Stomach (tissue), 9 donors: ENCODE data around the gene ZNF605. TPM values are rescaled to one million over a fixed set of nuclear protein-coding genes. Genes with fewer than 3 reads are reported as not detected.

Experiments used
- DNase-seq, 2 donors: peaks; one replicate each; pipeline versions ENCODE4 v3.0.0 to v3.0.0-alpha.2; 2013 to 2019
- H3K27ac ChIP-seq, 5 donors: fragments of 200-600 bp in 4 of 5; sonication (generic) in 4 of 5; one replicate each; pipeline ENCODE4 v1.5.1; 2013 to 2019; ENCODE audit warnings: mild to moderate bottlenecking in 1 of 5, moderate library complexity in 1 of 5
- H3K27me3 ChIP-seq, 3 donors: fragments of 200-600 bp; sonication (generic); one replicate each; pipeline ENCODE4 v1.5.1; 2017 to 2019; ENCODE audit warnings: mixed run types in 1 of 3
- H3K36me3 ChIP-seq, 4 donors: fragments of 200-600 bp; sonication (generic); 1 replicate in 3 of 4; 2 replicates in 1 of 4; pipeline ENCODE4 v1.5.1; 2016 to 2019
- H3K4me1 ChIP-seq, 4 donors: fragments of 200-600 bp; sonication (generic); one replicate each; pipeline ENCODE4 v1.5.1; 2016 to 2019
- H3K4me3 ChIP-seq, 4 donors: fragments of 200-600 bp; sonication (generic) in 3 of 4; one replicate each; pipeline ENCODE4 v1.5.1; 2016 to 2019; ENCODE audit warnings: mild to moderate bottlenecking in 1 of 4
- H3K9me3 ChIP-seq, 4 donors: fragments of 200-600 bp; sonication (generic); one replicate each; pipeline ENCODE4 v1.5.1; 2016 to 2019
- CTCF ChIP-seq, 7 experiments: fragments of 450-650 bp in 4 of 7; fragments of 200-600 bp in 3 of 7; sonication (generic) in 3 of 7; IDR thresholded peaks; one replicate each; pipeline ENCODE4 v1.5.1; 2016 to 2019; ENCODE audit warnings: antibody characterized with exemption in 7 of 7, control low read depth in 2 of 7, mild to moderate bottlenecking in 1 of 7
- EP300 ChIP-seq: sonication (generic); formaldehyde crosslinking; IDR thresholded peaks from one replicate; pipeline ENCODE4 v1.6.1; 2017; ENCODE audit warnings: antibody characterized with exemption
- POLR2A ChIP-seq, 4 donors: fragments of 450-650 bp; IDR thresholded peaks; one replicate each; pipeline ENCODE4 v1.6.1; 2016; ENCODE audit warnings: antibody characterized with exemption in 4 of 4, control low read depth in 2 of 4, mild to moderate bottlenecking in 1 of 4, moderate library complexity in 1 of 4
- POLR2AphosphoS5 ChIP-seq, 3 donors: sonication (generic); formaldehyde crosslinking; IDR thresholded peaks; one replicate each; pipeline ENCODE4 v1.6.1; 2016; ENCODE audit warnings: antibody characterized with exemption in 3 of 3
- WGBS, 5 donors: extraction: QIAGEN DNeasy Blood & Tissue Kit in 3 of 5; methylation state at CpG; one replicate each; pipeline versions ENCODE4 v1.1.5 to v1.1.7; 2013 to 2018; 5-methylcytosine and 5-hydroxymethylcytosine counted together
- intact Hi-C: fragments of 100-400 bp; cut with DNase I; formaldehyde crosslinking; loops from one replicate; pipeline ENCODE4 v1.15.1; 2023; ENCODE audit warnings: low total_unique reads
- polyA plus RNA-seq, 3 donors: library from polyadenylated mRNA; stranded (reverse); fragments of 200-250 nt; gene quantifications; one replicate each; pipeline ENCODE4 v1.2.3, GENCODE V29; 2013
- total RNA-seq, 5 donors: library from RNA; depleted of rRNA; stranded (reverse); fragments of >200 nt; gene quantifications; one replicate each; pipeline versions ENCODE4 v1.1.0 to v1.2.3, GENCODE V29; 2014 to 2016
- donor health status: healthy with polysubstance abuse.
- donor health status: Bipolar disorder and iron deficiency.
- donor health status: healthy.

The ZNF605 gene
- total and polyA plus RNA-seq, 8 donors = 0.58 to 16.9 (median 3.5) TPM

DNA sequence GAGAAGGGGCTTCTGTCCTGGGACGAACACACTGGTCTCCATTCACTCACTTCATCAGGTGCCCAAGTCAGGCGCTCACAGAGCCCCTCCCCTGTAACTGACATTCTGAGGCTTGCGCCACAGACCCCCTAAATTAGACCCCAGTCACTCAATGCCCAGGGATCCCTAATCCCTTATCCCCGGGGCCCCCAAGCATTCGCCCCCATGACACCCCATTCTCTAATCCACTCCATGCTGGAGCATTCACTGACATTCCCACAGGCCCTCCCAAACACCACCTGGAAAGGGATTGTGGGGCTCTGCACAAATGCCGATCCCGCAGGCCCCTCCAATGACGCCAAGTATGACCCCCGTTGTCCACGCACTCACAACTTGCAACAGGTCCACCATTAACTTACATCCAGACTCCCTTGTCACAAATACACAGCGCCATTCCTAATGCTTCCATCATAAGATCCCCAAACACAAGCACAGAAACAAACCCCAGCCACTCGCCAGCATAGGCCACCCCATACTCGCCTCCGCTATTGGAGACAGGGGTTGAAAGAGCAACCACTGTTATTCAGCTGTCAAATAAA, 1.5 kb downstream of the ZNF605 start:
- H3K4me3 ChIP-seq = peak overlapping the region; percentile 64 to 93 (median 85)
- intact Hi-C loops = no loop called here
- no peaks in the 10 kb centered on the region for H3K27me3 ChIP-seq
- TF ChIP-seq POLR2A (IDR thresholded peaks at IDR 0.05) (no peak), EP300 (no peak), POLR2AphosphoS5 (IDR thresholded peaks at IDR 0.05) (no peak), CTCF (IDR thresholded peaks at IDR 0.05) (no peak)
- H3K36me3 ChIP-seq = peaks cover 5 to 20% (median 17%) of the 10 kb centered on the region in 4 donors
- 88 to 91% (median 90%) methylated on average over 13 to 14 of the region's 14 CpGs for WGBS, 5 donors
- no peak for DNase-seq
- peaks cover 4 to 33% (median 24%) of the 10 kb centered on the region in 4 donors for H3K4me1 ChIP-seq
- H3K9me3 ChIP-seq = peaks cover 0 to 45% (median 36%) of the 10 kb centered on the region in 4 donors
- H3K27ac ChIP-seq = peak overlapping the region in 4 of 5 donors; percentile 92 to 95 (median 93)

DNA sequence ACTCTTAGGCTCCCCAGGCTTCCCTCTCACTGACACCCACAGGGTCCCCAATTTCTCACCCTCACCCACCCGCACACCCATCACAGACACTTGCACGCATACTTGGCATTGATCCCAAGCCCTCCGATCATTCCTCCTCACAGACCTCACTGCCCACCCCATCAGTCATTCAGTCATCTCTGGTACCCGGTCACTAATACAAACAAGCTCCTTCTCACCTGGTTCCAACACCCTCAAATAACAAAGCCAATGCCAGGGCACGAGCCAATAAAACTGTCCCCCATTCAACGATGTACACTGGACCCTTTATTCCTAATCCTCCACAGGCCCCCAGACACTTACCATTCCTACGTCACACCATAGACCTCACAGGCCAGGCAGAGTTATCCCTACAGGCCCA, 2.3 kb downstream of the ZNF605 start:
- 96 to 99% (median 99%) methylated on average over 7 of the region's 7 CpGs for WGBS, 5 donors

GRCh38 chr12:132953163-132953425, 3.0 kb downstream of the ZNF605 start:
- no peak for DNase-seq
- H3K36me3 ChIP-seq = peaks cover 9 to 35% (median 31%) of the 10 kb centered on the region in 4 donors
- no peak overlapping the region for H3K27ac ChIP-seq
- H3K27me3 ChIP-seq = no peaks in the 10 kb centered on the region
- H3K4me1 ChIP-seq = peaks cover 4 to 33% (median 24%) of the 10 kb centered on the region in 4 donors
- no peak for TF ChIP-seq POLR2A (IDR thresholded peaks at IDR 0.05)
- TF ChIP-seq EP300 = no peak
- no peak for TF ChIP-seq POLR2AphosphoS5 (IDR thresholded peaks at IDR 0.05)
- TF ChIP-seq CTCF (IDR thresholded peaks at IDR 0.05) = no peak
- no peak overlapping the region for H3K4me3 ChIP-seq
- peaks cover 7 to 60% (median 51%) of the 10 kb centered on the region in 4 donors for H3K9me3 ChIP-seq
- 90 to 100% (median 100%) methylated on average over 2 of the region's 2 CpGs for WGBS, 5 donors
- intact Hi-C loops = no loop called here

More for the DNA sequence above, 2.3 kb downstream of the ZNF605 start:
- intact Hi-C loops = no loop called here
- no peak for DNase-seq
- TF ChIP-seq EP300 = no peak
- no peak for TF ChIP-seq CTCF (IDR thresholded peaks at IDR 0.05)
- no peak for TF ChIP-seq POLR2A (IDR thresholded peaks at IDR 0.05)
- Histone ChIP-seq H3K27ac (no peak overlapping the region), H3K36me3 (peaks cover 6 to 28% (median 24%) of the 10 kb centered on the region in 4 donors), H3K27me3 (no peaks in the 10 kb centered on the region), H3K4me3 (no peak overlapping the region), H3K9me3 (peaks cover under 1 to 53% (median 44%) of the 10 kb centered on the region in 4 donors), H3K4me1 (peaks cover 4 to 33% (median 24%) of the 10 kb centered on the region in 4 donors)

GRCh38 chr12:132952371-132953162, 3.5 kb downstream of the ZNF605 start:
- H3K27ac ChIP-seq = no peak overlapping the region
- H3K27me3 ChIP-seq = no peaks in the 10 kb centered on the region
- DNase-seq = no peak
- peaks cover 11 to 65% (median 55%) of the 10 kb centered on the region in 4 donors for H3K9me3 ChIP-seq
- peaks cover 4 to 29% (median 22%) of the 10 kb centered on the region in 4 donors for H3K4me1 ChIP-seq
- intact Hi-C loops = no loop called here
- H3K36me3 ChIP-seq = peaks cover 13 to 40% (median 36%) of the 10 kb centered on the region in 4 donors
- no peak for TF ChIP-seq POLR2AphosphoS5 (IDR thresholded peaks at IDR 0.05)
- no peak overlapping the region for H3K4me3 ChIP-seq
- 95 to 98% (median 96%) methylated on average over 18 of the region's 18 CpGs for WGBS, 5 donors
